ENCODE data around the gene RNASE4. TPM values are rescaled to one million over a fixed set of nuclear protein-coding genes. Genes with fewer than 3 reads are reported as not detected.
A peak's percentile ranks its signal among the peaks of the same experiment; 100 is the strongest.
"Not testable (repeated sequence)": the region's sequence is repeated elsewhere in the genome, so short reads cannot be mapped to it uniquely, and the experiment has no call there.

Gene RNASE4
- total RNA-seq, 1 donor from 2014 or later: 21.0 TPM

DNA sequence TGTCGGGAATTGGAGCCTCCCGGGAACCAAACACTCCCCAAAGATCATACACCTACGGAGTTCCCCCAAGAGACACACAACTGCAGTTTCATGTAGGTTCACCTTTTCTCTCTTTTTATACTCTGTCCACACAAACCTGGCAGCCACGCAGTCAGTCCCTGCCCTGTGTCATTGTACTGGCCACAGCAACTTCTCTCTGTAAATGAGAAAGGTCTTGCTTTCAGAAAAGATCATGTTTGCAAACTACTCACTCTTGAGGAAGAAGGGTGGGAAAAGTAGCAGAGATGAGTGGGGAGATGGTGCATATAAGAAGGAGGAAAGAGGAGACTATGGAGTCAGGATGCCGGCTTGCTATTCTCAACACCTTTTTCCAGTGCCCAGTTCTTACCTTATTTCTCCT, 14.6 kb downstream of the RNASE4 start:
- DNase-seq: no peak

DNA sequence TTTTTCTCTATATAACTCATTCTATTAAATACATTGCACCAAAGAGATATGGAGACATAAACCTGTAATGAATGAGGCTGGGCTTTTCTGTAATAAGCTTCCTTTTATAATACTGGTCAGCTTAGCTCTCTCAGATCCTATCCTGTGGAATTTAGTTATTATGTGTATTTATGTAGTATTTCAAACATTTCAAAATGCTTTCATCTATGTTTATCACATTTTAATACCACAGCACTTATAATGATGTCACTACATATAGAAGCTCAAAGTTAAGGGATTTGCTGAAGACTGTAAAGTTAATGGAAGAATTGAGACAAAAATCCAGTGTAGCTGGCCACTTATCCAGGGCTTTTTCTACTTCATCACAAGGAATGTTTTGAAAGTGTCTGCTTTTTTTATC, 15.6 kb downstream of the RNASE4 start:
- no peak for DNase-seq

DNA sequence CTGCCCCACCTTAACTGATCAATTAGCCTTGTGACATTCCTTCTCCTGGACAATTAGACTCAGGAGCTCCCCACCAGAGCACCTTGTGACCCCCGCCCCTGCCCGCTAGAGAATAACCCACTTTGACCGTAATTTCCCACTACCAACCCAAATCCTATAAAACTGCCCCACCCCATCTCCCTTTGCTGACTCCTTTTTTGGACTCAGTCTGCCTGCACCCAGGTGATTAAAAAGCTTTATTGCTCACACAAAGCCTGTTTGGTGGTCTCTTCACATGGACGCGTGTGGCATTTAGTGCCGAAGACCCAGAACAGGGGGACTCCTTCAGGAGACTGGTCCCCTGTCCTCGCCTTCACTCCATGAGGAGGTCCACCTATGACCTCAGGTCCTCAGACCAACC, 16.6 kb downstream of the RNASE4 start:
- not testable (repeated sequence) for DNase-seq

- DNase-seq: no peak
Measured at GRCh38 chr14:20706657-20707355, 22.4 kb downstream of the RNASE4 start.

GRCh38 chr14:20707622-20708021, 23.3 kb downstream of the RNASE4 start:
- no peak for DNase-seq

- DNase-seq: no peak
Measured at GRCh38 chr14:20711261-20711660, 26.9 kb downstream of the RNASE4 start.

DNA sequence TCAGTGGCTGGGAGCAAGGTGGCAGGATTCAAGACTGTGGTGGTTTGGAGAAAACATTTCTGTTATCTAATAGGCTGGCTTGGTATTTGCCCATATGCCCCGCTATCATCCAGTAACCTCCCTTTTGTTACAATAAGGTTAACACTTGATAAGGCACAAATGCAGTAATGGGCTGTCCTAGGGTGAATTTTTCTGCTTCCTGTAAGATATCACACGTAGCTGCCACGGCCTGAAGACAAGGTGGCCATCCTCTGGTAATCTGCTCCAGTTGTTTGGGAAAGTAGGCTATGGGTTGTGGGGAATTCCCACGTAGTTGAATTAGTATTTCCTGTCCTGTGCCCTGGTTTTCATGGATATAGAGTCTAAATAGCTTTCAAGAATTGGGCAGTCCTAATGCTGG, 27.3 kb downstream of the RNASE4 start:
- DNase-seq: no peak

DNA sequence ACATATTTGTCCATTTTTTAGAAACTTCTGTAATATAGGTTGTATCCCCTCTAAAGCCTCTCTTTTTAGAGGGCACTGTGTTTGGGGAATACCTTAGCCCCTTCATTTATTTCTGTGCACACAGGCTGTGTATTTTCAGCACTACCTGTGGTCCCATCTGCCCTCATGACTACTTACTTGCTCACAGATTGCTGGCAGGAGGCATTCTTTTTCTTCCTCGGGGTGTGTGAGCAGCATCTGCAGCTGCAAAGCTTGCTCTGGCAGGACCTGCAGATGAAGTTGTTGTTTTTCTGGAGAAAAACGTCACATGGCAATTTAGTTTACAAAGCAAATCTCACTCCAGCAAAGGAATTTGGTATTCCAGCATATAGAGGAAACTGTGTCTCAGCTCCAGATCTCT, 28.5 kb downstream of the RNASE4 start:
- no peak for DNase-seq

DNA sequence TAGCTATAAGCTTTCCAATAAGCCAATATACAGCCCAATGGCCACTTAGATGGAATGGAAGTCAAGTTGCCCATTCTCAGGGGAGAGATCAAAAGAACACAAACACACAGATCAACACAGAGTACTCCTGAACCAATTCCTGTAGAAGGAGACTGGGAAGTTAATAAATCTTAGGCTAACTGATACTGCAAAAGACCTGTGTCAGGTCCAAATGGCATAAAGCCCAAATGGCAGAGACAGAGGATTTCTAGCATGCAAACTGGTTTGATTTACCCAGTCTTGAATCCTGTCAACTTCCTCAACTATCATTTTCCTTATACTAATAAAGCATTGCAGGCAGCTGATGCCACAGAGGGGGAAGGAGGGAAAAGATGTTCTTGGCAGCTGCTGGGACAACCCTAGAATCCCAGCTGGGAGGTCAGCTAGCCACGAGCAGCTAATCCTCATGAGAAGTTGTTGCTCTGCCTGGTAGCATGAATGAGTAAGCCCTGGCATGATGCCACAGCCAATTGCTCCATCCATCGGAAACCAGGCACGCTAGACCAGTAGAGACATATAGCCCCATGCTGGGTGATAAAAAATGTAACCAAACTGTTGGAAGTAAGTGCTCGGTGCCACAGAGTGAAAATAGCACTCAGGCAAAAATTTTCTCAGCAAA, 30.4 kb downstream of the RNASE4 start:
- DNase-seq: peak; percentile 22

DNA sequence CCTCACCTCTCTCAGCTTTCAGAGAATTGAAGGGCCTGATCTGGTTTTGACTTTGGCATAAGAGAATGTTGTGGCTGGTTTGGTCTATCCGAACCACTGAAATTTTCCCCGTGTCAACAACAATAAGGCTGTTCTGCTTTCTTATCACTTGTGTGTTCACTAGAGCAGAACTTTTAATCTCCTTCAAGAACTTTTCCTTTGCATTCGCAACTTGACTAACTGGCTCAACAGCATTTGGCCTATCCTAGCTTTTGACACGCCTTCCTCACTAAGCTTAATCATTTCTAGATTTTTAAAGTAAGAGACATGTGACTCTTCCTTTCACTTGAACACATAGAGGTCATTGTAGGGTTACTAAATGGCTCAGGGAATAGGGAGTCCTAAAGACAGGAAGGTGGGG, 35.4 kb downstream of the RNASE4 start:
- peak; percentile 10 for DNase-seq

- no peak for DNase-seq
Measured at GRCh38 chr14:20720741-20721140, 36.4 kb downstream of the RNASE4 start.

GRCh38 chr14:20722016-20722415, 37.7 kb downstream of the RNASE4 start:
- DNase-seq: no peak

DNA sequence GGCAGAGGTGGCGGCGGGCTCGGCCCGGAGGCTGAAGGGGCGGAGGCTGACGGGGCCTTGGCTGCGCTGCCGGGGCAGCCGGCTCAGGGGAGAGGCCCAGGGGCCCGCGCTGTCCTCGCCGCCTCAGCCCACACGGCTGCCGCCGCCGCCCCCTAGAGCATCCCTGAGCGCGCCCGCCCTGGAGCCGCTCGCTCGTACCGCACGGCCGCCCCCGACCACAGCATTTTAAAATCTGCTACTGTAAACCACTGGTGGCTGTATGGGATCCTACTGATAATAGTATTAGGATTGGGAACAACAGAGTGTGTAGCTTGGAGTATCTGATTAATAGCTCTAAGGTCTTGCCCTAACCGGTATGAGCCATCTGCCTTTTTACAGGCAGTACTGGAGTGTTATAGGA, 39.1 kb downstream of the RNASE4 start:
- no peak for DNase-seq

DNA sequence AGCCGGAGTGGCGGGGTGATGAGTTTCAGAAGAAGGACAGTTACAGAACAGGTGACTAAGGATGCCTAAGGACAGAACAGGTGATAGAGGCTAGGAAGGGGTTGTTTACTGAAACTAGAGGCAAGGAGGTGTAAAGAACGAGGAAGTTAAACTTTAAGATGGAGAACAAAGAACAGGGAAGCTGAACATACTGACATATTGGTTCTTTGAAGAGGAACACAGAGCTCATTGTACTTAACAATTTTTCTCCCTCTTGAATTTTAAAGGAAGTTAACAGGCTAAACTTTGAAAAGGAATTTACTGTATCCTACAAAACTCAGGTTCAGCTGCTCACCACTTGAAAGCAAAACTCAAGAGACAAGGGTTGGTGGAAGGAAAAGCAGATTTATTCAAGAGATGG, 41.8 kb downstream of the RNASE4 start:
- not testable (repeated sequence) for DNase-seq

GRCh38 chr14:20726531-20726930, 42.2 kb downstream of the RNASE4 start:
- DNase-seq: no peak

DNA sequence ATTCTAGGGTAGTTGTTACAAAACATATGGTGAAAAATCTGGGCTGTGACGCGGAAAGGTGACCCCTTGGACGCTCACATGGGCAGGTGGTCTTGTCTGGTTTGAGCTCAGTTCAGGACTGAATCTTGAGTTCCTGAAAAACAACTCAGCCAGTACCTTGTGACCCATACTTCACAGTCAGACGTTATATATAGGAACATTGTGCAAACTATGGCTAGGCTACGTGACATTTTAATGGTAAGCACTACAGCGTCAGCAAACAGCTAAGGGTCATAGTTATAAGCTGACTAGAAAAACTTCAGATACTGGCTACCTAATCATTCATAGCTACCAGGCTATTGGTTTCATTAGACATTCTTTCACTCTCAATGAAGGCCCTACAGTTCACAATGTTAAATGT, 46.5 kb downstream of the RNASE4 start:
- DNase-seq: no peak

DNA sequence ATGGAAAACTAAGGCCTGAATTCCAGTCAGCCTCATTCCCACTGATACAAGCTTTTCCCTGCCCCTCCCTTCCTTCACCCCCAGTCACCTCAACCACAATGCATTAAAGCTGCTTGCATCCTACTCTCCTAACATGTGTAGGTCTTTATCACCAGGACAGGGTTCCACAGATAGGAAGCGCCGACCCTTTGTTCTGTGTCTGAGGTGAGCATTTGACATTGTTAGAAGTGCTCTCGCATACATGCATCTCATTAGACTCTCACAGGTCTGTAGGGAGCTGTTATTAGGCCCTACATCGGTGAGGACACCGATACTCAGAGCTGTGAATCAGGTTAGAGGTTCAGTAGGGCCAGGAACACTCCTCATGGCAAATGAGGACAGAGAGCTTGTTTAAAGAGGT, 48.1 kb downstream of the RNASE4 start:
- DNase-seq: no peak

GRCh38 chr14:20732979-20733635, 48.7 kb downstream of the RNASE4 start:
- no peak for DNase-seq

DNA sequence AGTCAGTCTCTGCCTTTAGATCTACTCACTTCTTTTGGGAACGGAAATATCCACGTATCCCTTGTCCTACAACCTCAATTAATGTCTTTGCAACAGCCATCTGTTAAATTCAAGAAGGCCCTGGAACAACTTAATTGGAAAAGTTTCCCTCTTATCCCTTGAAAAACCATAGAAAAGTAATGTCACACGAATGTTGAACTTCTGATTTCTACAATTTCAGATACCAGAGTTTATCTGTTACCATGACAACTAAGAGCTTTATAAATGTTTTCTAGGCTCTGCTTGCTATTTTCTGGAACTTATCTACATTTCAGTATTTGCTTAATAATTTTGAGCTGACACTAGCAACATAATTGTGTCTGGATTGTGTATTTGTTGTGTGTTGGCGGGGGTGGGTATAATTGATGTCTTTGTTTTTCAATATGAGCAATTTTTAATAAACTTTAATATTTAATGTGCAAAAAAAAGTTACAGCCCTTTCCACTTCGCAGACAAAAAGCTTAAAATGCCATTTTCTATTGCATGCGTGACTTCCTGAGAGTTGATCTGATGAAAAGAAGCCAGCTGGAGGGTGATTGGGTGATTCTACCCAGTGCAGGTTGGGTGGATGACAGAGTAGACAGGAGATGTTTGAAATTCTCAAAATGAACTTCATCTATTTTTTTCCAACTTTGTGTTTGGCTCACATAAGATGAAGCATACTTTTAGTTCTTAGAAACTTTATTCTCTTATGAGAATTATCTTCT, 49.5 kb downstream of the RNASE4 start:
- DNase-seq: no peak

GRCh38 chr14:20734430-20734806, 50.1 kb downstream of the RNASE4 start:
- no peak for DNase-seq

- not testable (repeated sequence) for DNase-seq
Measured at GRCh38 chr14:20738292-20738691, 53.9 kb downstream of the RNASE4 start.

GRCh38 chr14:20742132-20742531, 57.8 kb downstream of the RNASE4 start:
- DNase-seq: no peak

GRCh38 chr14:20743556-20743955, 59.2 kb downstream of the RNASE4 start:
- no peak for DNase-seq
